CD4-positive, alpha-beta T cell treated with Interleukin-6 at 100 ng/mL for 8 hours (primary cell): ENCODE measurements around the gene CDK1.

Experiments
- DNase-seq: peaks from one replicate; pipeline ENCODE4 v3.0.0-alpha.2; 2020; ENCODE audit warnings: mixed read lengths, low spot score

The CDK1 gene

GRCh38 chr10:60778971-60779796 lies 906 bp downstream of the CDK1 start:
- DNase-seq, result no peak

- no peak for DNase-seq
These were observed 3.4 kb downstream of the CDK1 start for GRCh38 chr10:60781661-60782060.

DNA sequence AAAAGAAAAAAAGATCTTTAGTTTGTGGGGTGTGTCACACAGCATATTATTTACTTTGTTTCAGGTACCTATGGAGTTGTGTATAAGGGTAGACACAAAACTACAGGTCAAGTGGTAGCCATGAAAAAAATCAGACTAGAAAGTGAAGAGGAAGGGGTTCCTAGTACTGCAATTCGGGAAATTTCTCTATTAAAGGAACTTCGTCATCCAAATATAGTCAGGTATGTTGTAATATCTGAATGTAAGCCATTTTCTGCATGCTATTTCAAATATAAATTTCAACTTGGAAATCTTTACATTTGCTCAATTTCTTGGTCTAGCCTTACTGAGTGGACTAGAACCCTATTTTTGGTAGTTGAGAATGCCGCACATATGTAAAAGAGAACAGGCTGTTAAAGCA lies 6.4 kb downstream of the CDK1 start:
- no peak for DNase-seq

DNA sequence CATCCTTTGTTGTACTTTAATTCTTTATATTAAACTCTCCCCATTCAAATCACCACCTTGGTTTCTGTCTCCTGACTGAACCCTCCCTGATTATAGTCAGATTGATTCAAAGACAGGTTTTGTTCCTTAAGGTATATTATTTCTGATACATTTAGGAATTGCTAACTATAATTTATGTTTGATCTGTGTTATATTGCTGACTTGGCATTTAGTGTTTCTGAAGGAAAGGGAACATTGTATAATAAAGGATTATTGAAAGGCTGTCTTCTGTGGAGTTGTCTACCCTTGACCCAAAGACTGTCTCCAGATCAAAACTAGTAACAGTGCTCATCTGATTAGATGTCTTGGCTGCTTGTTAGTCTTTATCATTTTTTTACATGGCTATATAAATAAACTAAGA lies 10.3 kb downstream of the CDK1 start:
- no peak for DNase-seq

- DNase-seq, result no peak
These were observed 11.1 kb downstream of the CDK1 start for GRCh38 chr10:60789340-60789739.

DNA sequence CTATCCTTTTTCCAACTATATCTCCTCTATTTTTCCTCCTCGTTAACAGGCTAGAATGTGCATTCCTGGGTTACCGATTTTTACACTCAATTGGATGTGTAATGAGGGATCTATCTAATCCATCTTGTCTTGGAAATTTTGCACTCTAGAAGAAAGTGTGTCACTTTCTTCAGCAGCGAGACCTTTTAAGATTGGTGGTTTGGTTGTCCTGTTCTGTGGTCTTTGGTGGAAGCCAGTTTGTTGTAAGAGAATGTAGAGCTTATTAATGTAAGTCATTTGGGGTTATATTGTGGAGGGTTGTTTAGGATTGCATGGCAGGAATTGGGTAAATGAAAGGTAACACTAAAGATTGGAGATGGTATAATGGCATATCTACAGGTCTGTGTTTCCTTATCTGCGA lies 16.7 kb downstream of the CDK1 start:
- DNase-seq, result no peak

DNA sequence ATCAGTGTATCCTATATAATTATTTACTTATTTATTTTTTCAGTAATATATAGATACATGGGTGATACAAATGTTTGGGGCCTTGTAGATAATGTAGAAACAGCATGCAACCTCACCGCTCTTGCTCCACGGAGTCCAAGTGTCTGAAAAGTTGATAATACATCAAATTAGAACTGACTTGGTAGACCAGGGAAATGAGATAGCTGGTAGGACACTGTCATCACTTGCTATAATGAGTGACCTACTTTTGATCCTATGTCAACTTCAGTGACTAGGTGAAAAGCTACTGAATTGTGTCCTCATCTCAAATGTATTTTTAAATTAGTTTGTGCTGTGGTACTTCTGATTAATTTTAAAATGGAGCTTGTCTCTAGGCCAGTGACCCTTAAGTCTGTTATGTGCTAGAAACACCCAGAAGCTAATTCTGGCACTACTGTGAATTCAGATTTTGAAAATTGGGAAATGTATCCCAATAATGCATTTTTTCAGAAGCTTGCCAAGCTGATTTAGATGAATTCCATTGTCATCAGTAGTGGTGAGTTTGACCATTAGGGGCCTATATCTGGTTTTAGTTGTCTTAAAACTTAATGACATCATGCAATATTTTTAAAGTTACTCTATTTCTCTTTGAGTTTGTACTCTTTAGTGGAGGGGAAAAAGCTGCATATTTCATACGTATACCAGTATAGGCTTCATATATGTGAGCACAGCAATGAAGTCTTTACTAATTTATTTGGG lies 17.4 kb downstream of the CDK1 start:
- no peak for DNase-seq

DNA sequence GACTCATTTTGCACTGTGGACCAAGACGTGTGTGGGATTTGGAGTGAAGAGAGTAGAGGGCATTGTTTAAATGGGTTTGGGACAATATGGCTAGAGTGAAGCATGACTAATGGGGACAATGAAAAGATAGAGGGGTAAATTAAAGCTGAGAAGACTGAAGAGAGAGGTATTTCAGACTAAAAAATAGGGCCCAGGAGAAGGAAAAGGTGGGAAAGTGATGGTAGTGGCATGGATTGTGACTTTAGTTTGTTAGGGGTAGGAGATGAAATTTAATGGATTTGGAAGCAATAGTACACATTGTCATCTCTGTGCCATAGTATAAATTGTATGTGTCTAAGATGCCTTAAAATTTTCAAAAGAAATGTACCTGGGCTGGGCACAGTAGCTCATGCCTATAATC lies 18.2 kb downstream of the CDK1 start:
- no peak for DNase-seq

DNA sequence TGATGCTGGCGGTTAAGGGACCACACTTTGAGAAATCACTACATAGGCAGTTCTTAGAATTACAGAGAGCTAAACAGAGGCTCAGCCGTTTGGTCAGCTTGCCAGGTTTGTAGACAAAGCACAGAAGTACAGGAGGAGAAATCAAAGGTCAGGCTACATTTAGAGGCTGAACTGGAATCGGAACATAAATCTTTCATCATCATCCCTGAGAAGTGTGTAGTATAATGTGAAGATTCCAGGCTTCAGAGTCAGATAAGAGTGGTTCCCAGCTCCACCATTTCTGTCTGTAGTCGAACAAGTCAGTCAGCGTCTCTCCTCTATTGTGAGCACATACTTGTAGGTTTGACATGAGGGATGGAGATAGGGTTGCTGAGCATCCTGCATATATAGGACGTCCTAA lies 18.9 kb downstream of the CDK1 start:
- DNase-seq, result no peak

- no peak for DNase-seq
These were observed 19.8 kb downstream of the CDK1 start for GRCh38 chr10:60798031-60798430.

DNA sequence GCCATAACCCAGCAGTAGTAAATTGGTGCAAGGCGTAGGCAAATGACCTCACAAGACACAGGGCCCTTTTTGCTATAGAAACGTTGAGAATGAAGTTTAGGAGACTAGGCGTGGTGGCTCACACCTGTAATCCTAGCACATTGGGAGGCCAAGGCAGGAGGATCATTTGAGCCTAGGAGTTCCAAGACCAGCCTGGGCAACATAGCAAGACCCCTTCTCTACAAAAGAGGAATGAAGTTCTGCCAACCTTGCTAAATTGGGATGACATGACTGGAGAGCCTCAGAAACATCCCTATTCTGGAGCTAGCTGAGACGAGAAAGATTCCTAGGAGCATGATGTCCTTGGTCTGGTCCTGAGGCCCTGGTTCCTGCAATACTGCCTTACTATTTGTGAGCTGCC lies 20.6 kb downstream of the CDK1 start:
- no peak for DNase-seq

GRCh38 chr10:60799971-60800650 lies 21.8 kb downstream of the CDK1 start:
- no peak for DNase-seq

DNA sequence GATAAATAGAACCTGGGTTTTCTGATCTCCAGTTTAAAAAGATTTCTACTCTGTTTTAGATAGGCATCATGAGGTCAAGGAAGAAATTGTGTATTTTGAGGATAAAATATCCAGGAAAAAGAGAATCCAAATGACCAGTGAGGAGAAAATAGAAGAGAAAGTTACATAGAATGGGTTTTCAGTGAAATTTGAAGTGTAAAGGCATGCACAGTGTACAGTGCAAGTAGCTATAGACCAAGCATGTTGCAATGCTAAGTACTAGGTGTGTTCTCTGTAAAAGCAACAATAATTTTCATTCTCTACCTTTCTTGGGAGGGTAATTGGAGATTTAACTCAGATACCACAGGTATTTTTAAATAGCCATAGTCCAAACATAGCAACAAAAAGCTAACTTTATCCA lies 22.6 kb downstream of the CDK1 start:
- no peak for DNase-seq

DNA sequence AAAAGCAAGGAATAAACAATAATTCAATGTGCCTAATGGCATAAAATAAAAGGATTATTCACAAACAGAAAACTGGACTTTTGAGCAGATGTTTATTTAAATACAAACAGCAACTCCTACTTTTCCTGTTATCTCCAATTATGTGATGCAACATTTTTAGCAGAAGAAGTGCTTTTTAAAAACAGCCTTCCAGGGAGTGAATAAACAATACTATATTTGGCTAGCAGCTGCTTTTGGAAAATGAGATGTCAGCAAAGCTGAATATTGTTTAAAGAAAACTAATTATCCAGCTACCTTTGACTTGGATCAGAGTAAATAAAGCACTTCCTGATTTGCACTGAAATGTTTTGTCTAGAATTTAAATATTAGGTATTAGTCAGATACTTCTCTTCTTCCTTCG lies 23.2 kb downstream of the CDK1 start:
- DNase-seq, result no peak

DNA sequence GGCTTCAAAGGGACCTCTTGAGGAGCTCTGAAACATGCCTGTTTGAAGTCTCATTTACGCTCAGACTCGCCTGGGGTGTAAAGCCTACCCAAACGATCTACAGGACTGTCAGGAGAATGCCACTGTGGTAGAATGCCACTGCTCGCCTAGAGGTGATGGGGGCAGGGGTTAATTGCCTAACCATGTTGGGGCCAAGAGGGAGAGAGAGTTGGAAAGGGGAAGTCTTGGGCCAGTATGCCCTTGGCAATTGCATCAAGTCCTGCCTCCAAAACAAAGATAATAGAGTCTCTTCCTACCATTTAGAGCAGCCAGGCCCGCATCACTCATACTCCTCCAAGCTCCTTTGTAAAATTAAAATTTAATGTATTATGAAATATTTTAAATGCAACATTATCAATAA lies 25.2 kb downstream of the CDK1 start:
- no peak for DNase-seq

GRCh38 chr10:60803865-60804264 lies 25.6 kb downstream of the CDK1 start:
- no peak for DNase-seq

DNA sequence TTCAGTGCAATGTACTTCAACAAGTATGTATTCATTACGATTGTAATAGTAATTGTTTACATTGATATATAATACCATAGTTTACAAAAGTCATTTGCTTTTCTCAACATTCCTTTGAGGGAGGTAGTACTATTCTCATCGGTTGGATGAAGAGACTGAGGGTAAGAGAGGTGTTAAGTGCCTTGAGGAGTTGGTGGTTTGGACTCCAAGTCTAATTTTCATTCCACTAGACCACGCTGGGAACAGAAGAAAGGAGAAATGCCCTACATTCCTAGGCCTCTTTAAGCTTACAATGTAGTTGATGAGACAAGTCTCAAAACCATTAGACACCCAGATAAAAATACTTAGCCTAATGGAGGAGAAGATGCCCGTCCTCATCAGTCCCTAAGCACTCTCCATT lies 28.6 kb downstream of the CDK1 start:
- no peak for DNase-seq

DNA sequence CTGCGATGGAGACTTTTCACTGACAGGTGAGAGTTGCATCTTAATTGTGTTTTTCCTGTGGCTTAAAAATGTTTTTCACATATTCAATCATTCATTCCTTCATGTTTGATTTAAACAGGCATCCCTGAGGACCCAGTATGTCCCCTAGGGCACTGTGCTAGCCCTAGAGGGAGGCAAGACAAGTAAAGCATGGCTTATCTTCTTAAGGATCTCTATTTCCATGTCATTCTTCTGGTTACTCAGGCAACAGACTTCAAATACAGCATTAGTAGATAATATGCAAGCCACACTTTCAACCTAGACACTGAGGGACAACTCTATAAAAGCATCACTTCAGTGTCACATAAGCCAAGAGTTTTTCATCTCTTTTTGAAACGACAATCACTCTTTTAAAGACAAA lies 29.2 kb downstream of the CDK1 start:
- DNase-seq, result no peak

GRCh38 chr10:60808036-60808435 lies 29.8 kb downstream of the CDK1 start:
- DNase-seq, result no peak

GRCh38 chr10:60809157-60809556 lies 30.9 kb downstream of the CDK1 start:
- no peak for DNase-seq

DNA sequence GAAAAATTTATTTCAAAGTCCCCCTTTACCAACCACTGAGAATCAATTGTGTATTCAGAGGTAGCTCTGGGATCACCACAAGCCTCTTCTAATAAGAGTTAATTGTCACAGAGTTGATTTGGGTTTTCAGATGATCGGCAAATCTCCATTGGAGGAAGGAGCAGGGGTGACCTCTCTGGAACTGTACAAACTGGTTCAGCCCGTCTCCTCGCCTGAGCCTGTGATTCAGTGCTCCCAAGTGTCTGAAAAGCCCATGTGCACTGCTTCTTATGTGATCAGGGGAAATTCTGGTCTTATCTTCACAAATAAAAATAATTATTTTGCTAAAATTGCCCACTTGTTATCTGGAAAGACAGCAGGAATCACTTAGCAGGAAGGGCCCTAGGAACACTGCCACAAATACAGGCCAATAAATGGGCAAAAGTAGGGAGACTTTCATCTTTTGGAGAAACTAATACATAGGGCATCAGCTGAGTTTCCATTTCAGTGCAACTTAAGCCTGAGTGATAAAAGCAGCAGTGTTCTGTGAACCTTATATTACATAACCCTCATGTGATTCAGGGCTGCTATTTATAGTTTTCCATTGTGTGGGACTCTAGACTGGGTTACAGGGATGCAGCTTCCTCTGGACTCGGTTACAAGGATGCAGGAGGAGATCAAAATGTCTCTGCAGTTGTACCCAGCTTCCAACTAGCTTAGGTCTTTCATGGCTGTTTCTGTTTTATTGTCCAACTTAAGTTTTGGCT lies 32.3 kb downstream of the CDK1 start:
- no peak for DNase-seq

DNA sequence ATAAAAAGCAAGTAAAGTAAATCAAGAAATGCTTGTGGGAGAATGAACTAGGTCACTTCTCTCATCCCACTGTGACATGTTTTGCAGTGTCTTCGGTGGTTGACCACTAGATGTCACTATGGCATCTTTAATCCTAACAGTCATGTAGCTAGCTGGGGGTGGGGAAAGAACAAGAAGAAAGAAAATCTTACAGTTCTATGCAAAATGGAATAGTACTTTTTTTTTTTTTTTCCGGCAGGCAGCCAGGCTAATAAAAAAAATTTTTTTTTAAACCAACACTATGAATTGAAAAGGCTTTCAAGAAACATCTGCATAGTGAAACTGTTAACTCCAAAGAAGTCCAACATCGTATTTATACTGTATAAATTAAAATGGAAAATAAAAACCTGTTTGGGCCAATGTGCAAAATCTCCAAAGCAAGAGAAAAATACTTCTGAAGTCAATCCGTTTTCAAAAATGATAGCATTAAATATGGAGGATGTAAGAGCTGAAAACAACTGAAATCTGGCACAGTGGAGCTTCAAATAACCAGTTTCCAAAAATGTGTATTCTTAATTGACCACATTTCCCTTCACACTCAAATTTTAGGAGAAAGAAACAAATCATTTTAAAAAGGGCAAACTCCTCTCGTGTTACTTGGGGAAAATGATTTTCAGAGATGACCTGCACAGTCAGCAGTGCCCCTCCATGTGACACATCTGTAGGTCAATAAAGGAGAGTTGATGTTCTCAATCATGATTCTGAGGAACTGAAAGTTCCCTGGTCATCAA lies 38.5 kb downstream of the CDK1 start:
- DNase-seq, result peak; percentile 56
